ENCODE results near the gene TERT. TPM values are rescaled to one million over a fixed set of nuclear protein-coding genes. Genes with fewer than 3 reads are reported as not detected.
A peak's percentile ranks its signal among the peaks of the same experiment; 100 is the strongest.
"Not testable (repeated sequence)": the region's sequence is repeated elsewhere in the genome, so short reads cannot be mapped to it uniquely, and the experiment has no call there.

The TERT gene
- total RNA-seq, 1 donor from 2014 or later = 165 TPM

DNA sequence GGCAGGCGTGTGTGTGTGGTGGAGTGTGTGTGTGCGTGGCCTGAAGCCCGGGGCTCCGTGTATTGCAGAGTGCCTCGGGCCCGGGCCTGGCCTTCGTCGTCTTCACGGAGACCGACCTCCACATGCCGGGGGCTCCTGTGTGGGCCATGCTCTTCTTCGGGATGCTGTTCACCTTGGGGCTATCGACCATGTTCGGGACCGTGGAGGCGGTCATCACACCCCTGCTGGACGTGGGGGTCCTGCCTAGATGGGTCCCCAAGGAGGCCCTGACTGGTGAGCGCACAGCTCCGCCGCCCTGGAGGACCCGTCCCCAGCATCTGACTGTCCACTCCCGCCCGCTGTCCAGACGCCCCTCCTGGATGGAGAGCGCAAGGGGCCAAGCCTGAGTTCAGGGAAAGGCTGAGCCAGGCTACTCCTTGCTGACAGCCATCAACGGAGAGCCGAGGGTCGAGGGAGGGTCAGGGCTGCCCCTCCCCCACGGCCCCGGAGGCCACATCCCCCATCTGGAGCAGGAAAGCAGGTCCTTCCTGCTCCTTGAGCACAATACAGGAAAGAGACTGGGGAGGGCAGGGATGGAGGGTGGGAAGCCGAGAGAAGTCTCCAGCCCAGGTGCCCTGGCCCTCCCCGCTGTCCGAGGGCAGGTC, 51.3 kb downstream of the TERT start:
- no peak for DNase-seq (ENCODE audit: low read depth)

DNA sequence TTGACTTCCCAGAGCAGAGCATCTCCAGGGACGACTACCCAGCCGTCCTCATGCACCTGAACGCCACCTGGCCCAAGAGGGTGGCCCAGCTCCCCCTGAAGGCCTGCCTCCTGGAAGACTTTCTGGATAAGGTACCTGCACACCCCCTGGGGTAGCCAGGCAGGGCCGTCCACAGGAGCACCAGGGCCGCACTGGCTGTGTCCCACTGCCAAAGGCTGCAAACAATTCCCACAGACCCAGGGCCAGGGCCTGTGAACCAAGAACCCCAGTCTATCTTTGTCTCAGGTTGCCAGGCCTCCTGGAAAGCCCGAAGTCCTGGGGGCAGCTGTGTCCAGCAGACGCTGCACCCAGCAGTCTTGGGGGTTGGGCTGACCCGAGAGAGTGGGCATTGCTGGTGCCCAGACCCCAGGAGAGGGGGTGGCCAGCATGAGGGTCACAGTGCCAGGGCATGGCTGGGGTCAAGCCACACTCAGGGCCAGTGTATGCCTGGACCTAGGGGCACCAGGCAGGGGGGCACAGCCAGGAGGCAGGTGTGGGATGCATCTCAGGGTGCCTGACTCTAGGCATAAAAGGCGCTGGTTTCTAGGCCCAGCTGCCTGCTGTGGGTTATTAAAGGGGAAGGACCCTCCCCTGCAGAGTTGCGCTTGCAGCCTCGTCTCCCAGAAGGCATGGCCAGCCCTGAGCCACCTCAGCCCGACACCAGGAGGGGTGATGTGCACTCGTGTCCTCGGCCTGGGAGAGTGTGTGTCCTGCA, 52.0 kb downstream of the TERT start:
- no peak for DNase-seq (ENCODE audit: low read depth)

DNA sequence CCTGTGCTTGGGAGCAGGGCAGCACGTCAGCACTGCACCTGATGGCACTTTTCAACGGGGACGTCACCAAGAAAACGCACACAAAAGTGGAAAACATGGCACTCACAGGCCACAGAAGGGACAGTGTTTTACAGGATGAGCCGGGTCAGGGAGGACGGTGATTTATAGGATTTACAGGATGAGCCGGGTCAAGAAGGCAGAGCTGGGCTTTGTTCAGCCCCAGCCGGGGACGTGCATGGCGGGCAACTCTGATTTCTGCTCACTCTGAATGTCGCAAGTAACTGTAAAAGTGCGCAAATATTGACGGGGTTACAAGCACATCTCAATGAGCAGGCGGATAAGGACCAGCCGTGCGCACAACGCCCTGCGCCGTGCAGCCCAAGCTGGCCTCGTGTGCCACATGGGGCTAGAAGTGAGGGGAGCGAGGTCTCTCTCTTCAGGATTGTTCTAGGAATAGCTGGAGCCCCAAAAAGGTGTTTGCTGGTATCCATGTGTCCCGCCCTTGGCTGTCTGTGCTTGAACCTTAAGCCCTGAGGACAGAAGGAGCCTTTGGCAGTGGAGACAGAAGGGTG, 53.3 kb downstream of the TERT start:
- no peak for DNase-seq (ENCODE audit: low read depth)

DNA sequence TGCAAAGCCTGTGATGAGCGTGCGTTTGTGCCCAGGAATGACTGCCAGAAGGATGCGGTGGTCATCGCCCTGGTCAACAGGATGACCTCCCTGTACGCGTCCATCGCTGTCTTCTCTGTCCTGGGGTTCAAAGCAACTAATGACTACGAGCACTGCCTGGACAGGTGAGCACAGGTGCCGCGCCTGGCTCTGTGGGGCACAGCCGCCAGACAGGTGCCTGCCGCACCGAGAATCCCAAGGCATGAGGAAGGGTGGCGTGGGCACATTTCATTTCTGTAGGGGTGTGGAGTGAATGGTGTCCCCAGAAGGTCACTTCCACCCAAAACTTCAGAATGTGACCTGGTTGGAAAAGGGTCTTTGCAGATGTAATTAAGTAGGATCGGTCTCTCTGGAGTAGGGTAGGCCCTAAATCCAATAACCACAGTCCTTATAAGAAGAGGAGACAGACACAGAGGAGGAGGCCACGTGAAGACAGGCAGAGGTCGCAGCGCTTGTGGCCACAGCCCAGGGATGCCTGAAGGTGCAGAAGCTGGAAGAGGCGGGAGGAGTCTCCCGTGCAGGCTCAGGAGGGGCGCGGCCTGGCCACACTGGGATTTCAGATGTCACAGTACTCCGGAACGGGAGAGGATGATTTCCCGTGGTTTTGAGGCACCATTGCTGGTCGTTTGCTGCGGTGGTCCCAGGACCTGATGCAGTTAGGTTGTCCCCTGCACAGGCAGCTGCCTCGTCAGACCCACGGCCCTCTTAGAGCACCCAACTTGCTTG, 54.2 kb downstream of the TERT start:
- DNase-seq (ENCODE audit: low read depth) = no peak

DNA sequence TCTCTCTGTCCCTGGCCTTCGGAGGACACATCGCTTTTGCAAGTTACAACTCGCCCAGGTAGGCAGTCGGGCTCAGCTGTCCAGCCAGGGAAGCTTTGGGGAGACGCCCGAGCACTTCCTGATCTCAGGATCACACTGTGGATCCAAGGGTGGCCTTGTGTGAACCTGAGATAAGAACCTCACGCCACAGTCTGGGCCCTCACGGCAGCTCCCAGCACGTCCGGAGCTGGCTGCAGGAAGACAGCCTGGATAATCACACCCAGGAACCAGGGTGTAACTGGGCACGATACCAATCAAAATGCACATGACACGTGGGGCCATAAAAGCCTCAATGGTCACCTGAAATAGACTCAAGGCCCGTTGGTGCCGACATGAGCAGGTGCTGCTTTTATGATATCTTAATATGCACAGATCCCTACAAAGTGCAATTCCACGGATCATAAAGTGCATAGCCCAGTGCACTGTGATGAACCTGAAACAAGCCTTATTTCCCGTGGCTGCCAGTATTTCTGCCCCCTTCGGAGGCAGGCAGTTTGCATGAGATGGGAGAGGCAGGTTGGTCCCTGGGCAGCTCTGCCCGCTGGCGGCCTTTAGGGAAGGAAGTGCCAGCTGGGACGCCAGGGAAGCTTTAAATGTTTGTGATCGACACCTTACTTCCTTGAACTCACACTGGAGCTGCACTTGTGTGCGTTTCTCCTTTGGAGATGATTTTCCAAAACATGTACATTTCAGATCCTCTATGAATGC, 55.2 kb downstream of the TERT start:
- DNase-seq (ENCODE audit: low read depth) = no peak

DNA sequence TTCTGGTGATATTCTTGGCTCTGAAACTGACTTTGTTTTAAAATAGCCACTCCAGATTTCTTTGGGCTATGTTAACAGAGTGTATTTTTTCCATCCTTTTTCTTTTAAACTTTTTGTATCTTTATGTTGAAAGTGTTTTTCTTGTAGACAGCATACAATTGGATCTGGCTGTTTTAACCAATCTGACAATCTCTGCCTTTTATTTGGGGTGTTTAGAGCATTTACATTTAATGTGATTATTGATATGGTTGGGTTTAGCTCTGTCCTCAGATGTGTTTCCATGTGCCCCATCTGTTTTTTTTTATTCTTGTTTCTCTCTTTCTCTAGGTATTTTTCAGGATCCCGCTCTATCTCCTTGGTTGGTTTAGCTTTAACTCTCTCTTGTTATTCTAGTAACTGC, 59.0 kb downstream of the TERT start:
- no peak for DNase-seq (ENCODE audit: low read depth)

DNA sequence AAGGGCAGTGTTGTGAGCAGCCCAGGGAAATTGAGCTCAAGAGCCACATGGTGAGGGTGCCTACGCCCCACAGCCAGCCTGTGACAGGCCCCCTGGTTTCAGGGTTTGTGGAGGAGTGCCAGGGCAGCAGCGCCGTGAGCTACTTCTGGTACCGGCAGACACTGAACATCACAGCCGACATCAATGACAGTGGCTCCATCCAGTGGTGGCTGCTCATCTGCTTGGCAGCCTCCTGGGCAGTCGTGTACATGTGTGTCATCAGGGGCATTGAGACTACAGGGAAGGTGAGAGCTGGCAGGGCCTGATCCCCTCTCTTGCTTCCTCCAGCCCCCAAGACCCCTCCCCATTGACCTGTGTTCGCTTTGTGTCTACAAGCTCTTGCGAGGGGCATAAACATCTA, 59.5 kb downstream of the TERT start:
- no peak for DNase-seq (ENCODE audit: low read depth)

DNA sequence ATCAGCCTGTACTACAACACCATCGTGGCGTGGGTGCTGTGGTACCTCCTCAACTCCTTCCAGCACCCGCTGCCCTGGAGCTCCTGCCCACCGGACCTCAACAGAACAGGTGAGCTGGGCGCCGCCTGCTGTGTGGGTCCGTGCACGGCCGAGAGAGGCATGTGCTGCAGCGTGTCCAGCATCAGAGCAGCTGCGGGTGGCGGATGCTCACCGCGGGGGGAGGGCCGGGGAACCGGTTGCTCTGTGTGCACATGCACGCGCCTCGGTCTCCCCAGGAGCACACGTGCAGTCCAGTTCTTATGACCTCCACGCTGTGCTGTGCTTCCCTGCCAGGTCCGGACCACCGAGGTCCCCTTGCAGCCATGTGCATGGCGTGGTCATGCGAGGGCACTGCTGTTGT, 62.1 kb downstream of the TERT start:
- DNase-seq (ENCODE audit: low read depth) = no peak

DNA sequence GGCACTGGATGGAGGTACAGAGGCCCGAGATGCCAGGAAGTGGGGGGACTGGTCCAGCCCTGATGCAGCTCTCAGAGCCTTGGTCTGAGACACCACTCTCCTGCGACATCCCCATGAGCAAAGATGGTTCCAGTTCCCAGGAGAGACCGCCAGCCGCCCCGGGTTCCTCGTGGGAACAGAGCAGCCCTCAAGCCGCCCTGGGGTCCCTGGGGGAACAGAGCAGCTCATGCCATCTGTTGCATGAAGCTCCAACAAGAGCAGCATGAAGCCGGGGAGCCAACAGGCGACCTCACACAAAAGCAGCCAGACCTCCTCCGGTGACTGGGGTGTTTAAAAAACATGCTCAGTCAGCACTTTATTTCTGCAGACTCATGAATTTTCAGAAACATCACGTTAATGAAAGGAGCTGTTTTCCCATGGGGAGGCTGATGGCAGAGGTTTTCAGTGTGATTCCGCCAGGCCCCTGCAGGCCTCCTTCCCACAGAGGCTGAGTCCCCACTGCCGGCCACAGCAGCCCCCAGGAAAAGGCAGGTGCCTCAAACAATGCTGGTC, 63.4 kb downstream of the TERT start:
- no peak for DNase-seq (ENCODE audit: low read depth)

DNA sequence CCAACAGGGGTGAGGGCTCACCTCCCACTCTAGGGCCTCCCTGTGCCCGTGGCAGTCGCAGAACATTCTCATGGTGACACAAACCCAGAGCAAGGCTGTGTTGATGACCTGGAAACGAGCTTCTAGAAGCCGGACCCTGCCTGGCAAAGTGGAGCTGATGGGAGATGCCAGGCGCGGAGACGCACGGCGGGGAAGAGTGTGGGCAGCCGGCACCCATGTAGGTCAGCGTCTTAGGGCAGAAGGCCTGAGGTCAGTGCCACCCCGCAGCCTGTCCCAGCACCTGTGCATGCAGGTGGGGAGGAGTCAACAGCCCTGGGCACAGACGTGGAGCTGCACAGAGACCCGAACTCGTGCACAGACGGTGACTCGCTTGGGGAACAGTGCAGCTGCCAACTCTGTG, 64.3 kb downstream of the TERT start:
- DNase-seq (ENCODE audit: low read depth) = no peak

DNA sequence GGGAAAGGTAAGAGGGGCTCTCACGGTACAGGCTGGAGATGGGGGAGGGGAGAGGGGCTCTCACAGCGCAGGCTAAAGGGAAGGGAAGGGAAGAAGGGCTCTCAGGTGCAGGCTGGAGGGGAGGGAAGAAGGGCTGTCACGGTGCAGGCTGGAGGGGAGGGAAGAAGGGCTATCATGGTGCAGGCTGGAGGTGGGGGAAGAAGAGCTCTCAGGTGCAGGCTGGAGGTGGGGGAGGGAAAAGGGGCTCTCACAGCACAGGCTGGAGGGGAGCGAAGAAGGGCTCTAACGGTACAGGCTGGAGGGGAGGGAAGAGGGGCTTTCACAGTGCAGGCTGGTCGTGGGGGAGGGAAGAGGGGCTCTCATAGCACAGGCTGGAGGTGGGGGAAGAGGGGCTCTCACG, 65.0 kb downstream of the TERT start:
- DNase-seq (ENCODE audit: low read depth) = no peak

DNA sequence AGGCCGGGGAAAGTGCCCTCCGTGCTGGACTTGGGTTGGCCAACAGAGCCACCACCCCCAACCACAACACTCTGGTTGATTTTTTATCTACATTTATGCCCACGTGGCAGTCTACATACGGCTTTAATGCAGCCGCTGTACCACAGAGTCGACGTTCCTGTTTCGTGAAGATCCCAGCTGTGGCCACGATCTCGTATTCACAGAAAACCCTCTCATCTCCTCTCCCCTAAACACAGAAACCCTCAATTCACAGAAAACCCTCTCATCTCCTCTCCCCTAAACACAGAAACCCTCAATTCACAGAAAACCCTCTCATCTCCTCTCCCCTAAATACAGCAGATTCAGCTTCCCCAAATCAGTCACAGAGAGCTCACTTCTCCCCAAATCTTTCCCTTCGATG, 65.8 kb downstream of the TERT start:
- DNase-seq (ENCODE audit: low read depth) = not testable (repeated sequence)

DNA sequence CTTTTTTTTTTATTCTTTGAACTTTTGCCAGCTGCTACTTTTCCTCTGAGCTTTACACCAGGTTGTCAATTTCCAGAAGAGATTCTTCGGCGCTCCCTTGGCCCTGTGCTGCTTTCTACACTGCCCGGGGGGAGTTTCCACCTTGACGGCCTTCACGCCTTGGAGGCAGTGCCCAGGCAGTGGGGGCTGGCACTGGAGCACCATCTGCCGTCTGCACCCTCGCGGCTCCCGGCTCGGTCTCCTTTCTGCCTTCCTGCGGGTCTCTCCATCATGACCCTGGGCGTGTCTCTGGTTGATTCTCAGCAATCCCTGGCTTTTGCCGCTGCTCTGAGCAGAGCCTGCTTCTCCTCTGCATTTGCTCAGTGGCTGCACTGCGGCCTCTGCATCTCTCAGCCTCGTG, 66.7 kb downstream of the TERT start:
- no peak for DNase-seq (ENCODE audit: low read depth)

DNA sequence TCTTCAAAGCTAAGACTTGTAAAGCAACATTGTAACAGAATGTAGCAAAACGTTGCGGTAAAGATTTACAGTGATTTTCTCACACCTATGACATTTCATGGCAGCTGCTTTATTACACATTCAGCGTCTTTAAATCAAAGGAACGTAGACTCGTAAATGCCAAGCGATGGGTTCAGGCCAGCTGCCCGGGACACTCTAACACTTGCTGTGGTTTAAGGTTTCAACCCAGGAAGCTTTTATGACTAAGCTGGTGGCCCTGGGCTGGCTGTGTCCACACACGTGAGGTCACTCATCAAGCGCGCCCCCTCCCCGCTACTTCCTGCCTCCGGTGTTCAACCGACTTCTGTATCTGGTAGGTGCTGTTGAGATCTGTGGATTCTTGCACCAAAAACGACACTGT, 67.2 kb downstream of the TERT start:
- peak; percentile 79 for DNase-seq (ENCODE audit: low read depth)

DNA sequence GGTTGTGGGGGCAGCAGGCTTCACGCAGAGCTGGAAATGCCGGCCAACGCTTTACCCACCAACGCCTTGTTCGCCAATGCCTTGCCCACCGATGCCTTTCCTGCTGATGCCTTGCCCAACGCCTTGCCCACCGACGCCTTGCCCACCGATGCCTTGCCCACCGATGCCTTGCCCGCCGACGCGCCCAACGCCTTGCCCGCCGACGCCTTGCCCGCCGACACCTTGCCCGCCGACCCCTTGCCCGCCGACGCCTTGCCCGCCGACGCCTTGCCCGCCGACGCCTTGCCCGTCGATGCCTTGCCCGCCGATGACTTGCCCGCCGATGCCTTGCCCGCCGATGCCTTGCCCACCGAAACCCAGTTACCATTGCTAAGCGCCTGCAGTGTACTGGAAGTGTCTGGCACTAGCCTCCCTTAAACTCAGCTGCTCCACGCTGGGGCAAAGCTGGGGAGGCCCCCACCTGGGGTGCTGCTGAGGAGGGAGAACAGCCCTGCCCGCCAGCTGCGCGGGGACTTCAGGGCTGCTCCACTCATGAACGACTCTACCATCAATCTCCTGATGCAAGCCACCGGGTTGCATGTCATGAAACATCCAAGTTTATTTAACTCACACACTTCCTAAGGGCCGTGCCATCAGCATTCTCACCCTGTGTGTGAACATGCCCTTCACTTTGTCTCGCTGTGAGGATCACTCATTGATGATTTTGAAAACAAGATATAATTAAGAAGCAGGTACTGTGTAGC, 67.9 kb downstream of the TERT start:
- peak; percentile 9 for DNase-seq (ENCODE audit: low read depth)

DNA sequence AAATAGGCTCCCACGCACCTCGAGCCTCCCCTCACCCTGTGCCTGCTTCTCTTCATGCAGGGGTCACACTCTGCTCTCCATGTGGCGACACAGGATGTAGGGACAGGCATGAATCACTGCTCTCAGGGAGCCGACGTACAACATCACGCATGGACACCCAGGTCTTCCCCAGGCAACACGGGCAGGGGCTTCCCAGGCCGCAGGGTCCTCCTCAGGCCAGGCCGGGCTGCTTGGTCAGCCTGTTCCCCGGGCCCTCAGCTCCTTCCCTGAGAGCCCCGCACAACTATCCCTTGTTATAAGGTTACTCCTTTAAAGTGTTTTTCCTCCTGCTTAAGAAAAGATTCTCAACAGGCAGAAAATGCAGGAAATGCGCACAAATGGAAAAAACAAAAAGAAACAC, 68.6 kb downstream of the TERT start:
- DNase-seq (ENCODE audit: low read depth) = no peak

DNA sequence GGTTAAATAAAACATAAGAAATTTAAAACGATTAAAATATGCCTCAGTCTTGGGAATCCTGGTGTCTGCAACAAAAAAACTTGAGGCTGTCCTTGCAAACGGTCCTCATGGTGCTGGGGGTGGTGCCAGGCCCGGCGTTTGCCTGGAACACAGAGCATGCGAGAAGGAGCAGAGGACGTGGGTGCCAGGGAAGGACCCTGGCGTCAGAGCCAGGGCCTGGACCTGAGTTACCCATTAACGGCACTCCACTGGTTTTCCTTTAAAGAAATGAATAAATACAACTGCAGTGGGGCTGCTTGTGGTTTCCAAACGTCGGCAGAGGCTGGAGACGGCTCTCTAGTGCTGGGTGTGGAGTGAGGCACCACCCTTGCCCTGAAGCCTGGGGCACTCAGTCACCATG, 69.8 kb downstream of the TERT start, which contains the start of gene SLC6A18:
SLC6A18 (plus strand) TSS at position 301 of the 400 bp plus-strand sequence; CDS start at position 398, 97 bp downstream.
- no peak for DNase-seq (ENCODE audit: low read depth)

DNA sequence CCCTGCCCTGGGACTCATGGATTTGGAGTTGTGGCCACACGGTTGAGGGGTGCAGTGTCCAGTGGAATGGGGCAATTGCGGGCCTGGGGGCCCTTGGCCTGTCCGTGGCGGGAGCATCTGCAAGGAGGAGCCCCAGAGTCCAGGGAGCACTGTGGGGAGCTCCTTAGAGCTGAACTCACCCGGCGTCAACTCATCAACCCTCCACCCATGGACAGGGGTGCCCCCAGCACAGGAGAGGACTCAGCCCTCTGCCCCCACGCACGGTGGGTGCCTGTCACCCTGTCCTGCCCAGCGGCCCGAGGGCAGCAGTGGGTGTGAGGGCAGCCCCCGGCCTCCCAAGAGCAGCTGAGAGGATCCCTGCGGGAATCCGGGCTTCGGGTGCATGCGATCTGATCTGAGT, 70.2 kb downstream of the TERT start:
- DNase-seq (ENCODE audit: low read depth) = no peak

DNA sequence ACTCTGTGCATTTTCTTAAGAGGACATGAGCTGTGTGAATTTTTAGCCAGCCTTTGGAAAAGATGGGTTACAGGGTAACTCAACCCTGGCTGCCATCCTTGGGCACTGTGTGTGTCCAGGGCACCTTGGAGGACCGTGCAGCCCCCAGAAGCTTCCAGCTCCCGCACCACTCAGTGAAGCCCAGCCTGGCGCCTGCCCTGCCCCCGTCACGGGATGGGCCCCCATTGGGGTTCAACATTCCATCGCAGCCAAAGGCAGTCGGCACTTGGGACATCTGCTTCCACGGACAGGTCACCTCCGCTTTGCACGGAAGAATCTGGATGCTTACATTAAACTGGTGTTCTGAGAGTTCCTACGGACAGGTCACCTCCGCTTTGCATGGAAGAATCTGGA, 71.6 kb downstream of the TERT start:
- no peak for DNase-seq (ENCODE audit: low read depth)

DNA sequence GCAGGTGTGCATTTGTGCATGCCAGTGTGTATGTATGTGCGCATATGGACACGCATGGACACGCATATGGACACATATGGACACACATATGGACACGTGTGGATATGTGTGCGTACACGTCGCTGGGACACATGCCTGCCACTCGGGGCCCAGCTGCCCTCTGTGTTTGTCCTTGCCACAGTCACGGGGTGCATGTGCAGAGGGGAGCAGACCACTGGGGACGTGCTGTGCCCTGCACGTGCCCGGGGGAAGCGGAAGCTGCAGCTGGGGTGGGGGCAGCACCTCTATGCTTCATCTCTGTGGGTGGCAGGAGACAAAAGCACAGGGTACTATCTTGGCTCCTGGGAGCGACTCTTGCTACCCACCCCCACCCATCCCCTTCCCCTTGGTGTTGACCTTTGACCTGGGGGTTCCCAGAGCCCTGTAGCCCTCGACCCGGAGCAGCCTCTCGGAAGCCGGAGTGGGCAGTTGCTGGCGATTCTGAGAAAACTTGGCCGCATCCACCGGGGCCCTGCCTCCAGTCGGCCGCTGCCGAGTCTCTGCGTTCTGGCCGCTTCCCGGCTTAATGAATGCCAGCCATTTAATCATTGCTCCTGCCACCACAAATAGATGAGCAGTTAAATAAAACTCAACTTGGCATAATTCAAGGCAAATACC, 72.1 kb downstream of the TERT start:
- DNase-seq (ENCODE audit: low read depth) = no peak

Measured in myocyte (in vitro differentiated cells).